Body of pancreas (tissue), 4 donors: Measurements from ENCODE around the gene DNAJC4. TPM values are rescaled to one million over a fixed set of nuclear protein-coding genes. Genes with fewer than 3 reads are reported as not detected.
A peak's percentile ranks its signal among the peaks of the same experiment; 100 is the strongest.

Experiments used
- ATAC-seq: fragments of 150-250 bp; one replicate; pipeline ENCODE4 v1.9.1; 2016
- DNase-seq, 4 donors: peaks; one replicate each; pipeline ENCODE4 v3.0.0-alpha.2; 2019
- H3K27ac ChIP-seq, 4 donors: fragments of 200-600 bp; sonication (generic); 1 replicate in 3 of 4; 2 replicates in 1 of 4; pipeline versions ENCODE4 v1.5.1 to v1.6.1; 2016 to 2019; ENCODE audit warnings: mild to moderate bottlenecking in 1 of 4, mixed read lengths in 1 of 4, moderate library complexity in 1 of 4
- H3K27me3 ChIP-seq, 2 donors: fragments of 200-600 bp; sonication (generic); one replicate each; pipeline ENCODE4 v1.6.0; 2016; ENCODE audit warnings: mild to moderate bottlenecking in 1 of 2
- H3K36me3 ChIP-seq, 2 donors: fragments of 200-600 bp; sonication (generic); replicated peaks in 1 of 2; 2 replicates each; pipeline ENCODE4 v1.5.1; 2016; ENCODE audit warnings: low read depth in 2 of 2; ENCODE audit not compliant: insufficient read depth in 1 of 2
- H3K4me1 ChIP-seq: fragments of 200-600 bp; sonication (generic); one replicate; pipeline ENCODE4 v1.6.0; 2016
- H3K4me3 ChIP-seq, 2 donors: fragments of 200-600 bp; sonication (generic); 1 replicate in 1 of 2; 2 replicates in 1 of 2; pipeline ENCODE4 v1.5.1; 2016 to 2019
- H3K9me3 ChIP-seq, 3 donors: fragments of 200-600 bp; sonication (generic); 1 replicate in 2 of 3; 2 replicates in 1 of 3; pipeline ENCODE4 v1.5.1; 2016
- CTCF ChIP-seq, 7 experiments: fragments of 450-650 bp in 4 of 7; fragments of 200-600 bp in 3 of 7; sonication (generic) in 3 of 7; IDR thresholded peaks; one replicate each; pipeline ENCODE4 v1.5.1; 2016 to 2019; ENCODE audit warnings: antibody characterized with exemption in 7 of 7
- POLR2A ChIP-seq, 3 donors: fragments of 450-650 bp; IDR thresholded peaks; one replicate each; pipeline ENCODE4 v1.6.1; 2016; ENCODE audit warnings: antibody characterized with exemption in 3 of 3, mild to moderate bottlenecking in 2 of 3
- WGBS, 2 donors: methylation state at CpG; one replicate each; pipeline ENCODE4 v1.1.5; 2017; 5-methylcytosine and 5-hydroxymethylcytosine counted together
- intact Hi-C: fragments of 100-400 bp; cut with DNase I; formaldehyde crosslinking; loops from one replicate; pipeline ENCODE4 v1.15.1; 2023
- total RNA-seq, 2 donors: library from RNA; depleted of rRNA; stranded (reverse); fragments of >200 nt; gene quantifications; one replicate each; pipeline ENCODE4 v1.1.0, GENCODE V29; 2016

Gene DNAJC4
- total RNA-seq, 2 donors from 2014 or later: 23.6 to 56.7 TPM

GRCh38 chr11:64231546-64231945 is 1.2 kb downstream of the DNAJC4 start:
- Histone ChIP-seq H3K4me3 (no peak overlapping the region), H3K27me3 (no peaks in the 10 kb centered on the region), H3K9me3 (no peaks in the 10 kb centered on the region), H3K36me3 (no peaks in the 10 kb centered on the region), H3K4me1 (peaks cover 81% of the 10 kb centered on the region), H3K27ac (peak overlapping the region in 2 of 4 donors; percentile 93 to 97)
- intact Hi-C loops: no loop called here
- no peak for TF ChIP-seq CTCF (IDR thresholded peaks at IDR 0.05)
- TF ChIP-seq POLR2A (IDR thresholded peaks at IDR 0.05): no peak
- no peak for ATAC-seq
- DNase-seq: no peak
- 70 to 96% methylated on average over 5 to 7 of the region's 7 CpGs for WGBS, 2 donors

DNA sequence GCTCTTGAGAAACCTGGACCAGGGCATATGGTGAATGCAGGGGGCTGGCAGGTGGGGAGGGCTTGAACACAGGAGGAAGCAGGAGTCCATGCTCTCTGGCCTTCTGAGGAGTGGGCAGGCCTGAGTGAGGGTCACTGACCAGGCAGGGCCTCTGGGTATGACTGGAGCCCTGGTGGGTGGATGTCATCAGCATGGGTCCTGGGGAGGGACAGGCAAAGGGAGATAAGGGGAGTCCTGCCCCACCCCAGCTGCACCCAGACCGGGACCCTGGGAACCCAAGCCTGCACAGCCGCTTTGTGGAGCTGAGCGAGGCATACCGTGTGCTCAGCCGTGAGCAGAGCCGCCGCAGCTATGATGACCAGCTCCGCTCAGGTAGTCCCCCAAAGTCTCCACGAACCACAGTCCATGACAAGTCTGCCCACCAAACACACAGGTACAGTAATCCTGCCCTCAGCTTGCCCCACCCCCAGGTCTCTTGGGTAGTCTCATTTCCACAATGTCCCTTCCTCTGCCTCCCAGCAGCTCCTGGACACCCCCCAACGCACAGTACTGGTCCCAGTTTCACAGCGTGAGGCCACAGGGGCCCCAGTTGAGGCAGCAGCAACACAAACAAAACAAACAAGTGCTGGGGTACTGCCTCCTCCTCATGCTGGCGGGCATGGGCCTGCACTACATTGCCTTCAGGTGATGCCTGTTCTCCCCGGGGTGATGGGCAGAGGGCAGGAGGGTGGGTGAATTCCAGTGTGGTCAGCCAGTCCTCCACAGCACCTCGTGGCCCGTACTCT is 2.0 kb downstream of the DNAJC4 start:
- no peak for TF ChIP-seq CTCF (IDR thresholded peaks at IDR 0.05)
- no peaks in the 10 kb centered on the region for H3K27me3 ChIP-seq
- H3K4me1 ChIP-seq: peaks cover 76% of the 10 kb centered on the region
- ATAC-seq: no peak
- DNase-seq: no peak
- no peak overlapping the region for H3K4me3 ChIP-seq
- intact Hi-C loops: no loop called here
- WGBS, 2 donors: 80 to 82% methylated on average over 4 to 8 of the region's 15 CpGs
- no peaks in the 10 kb centered on the region for H3K36me3 ChIP-seq
- no peaks in the 10 kb centered on the region for H3K9me3 ChIP-seq
- H3K27ac ChIP-seq: peak overlapping the region in 1 of 4 donors; percentile 93

- peaks cover 76% of the 10 kb centered on the region for H3K4me1 ChIP-seq
- 87 to 88% methylated on average over 8 of the region's 8 CpGs for WGBS, 2 donors
- DNase-seq (no peak), ATAC-seq (no peak)
- no peak overlapping the region for H3K27ac ChIP-seq
- H3K36me3 ChIP-seq: no peaks in the 10 kb centered on the region
- no peak for TF ChIP-seq CTCF (IDR thresholded peaks at IDR 0.05)
- no peak for TF ChIP-seq POLR2A (IDR thresholded peaks at IDR 0.05)
- H3K4me3 ChIP-seq: no peak overlapping the region
- no peaks in the 10 kb centered on the region for H3K27me3 ChIP-seq
- intact Hi-C loops: no loop called here
- no peaks in the 10 kb centered on the region for H3K9me3 ChIP-seq
Observed at GRCh38 chr11:64232967-64233315, 2.6 kb downstream of the DNAJC4 start.

DNA sequence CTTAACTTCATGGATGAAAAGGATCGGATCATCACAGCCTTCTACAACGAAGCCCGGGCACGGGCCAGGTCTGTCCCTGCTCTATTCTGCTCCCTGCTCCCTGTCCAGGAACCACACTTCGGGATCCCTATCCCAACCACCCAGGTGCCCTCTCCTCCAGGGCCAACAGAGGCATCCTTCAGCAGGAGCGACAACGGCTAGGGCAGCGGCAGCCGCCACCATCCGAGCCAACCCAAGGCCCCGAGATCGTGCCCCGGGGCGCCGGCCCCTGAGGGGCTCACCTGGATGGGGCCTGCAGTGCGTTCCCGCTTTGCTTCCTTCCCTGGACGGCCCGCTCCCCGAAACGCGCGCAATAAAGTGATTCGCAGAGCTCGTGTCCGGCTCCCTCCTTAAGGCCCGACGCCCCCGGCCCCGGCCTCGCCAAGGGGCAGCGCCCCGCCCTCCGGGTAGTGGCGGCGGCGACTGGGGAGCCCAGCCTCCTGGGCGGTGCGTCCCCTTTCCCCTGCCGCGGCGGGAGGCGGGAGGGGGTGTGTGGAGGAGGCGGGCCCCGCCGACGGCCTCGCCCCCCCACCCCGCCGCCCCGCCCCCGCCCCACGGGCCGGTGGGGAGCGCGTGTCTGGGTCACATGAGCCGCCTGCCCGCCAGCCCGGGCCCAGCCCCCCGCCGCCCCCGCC is 3.7 kb downstream of the DNAJC4 start, which contains the start of gene VEGFB:
VEGFB (plus strand) TSS at position 672 of the 674 bp plus-strand sequence. CDS start 250 bp downstream, outside the sequence.
- DNase-seq: peak; percentile 72 to 81 (median 76)
- Histone ChIP-seq H3K27me3 (no peaks in the 10 kb centered on the region), H3K4me1 (peaks cover 76% of the 10 kb centered on the region), H3K4me3 (peak within 1 kb of the TSS; percentile 49 to 57), H3K9me3 (no peaks in the 10 kb centered on the region), H3K36me3 (no peaks in the 10 kb centered on the region), H3K27ac (peak within 1 kb of the TSS; percentile 81 to 92 (median 86))
- intact Hi-C loops: no loop called here
- ATAC-seq: peak; percentile 47
- 2 to 3% methylated on average over 22 to 46 of the region's 62 CpGs for WGBS, 2 donors
- TF ChIP-seq POLR2A (IDR thresholded peaks at IDR 0.05) (peak in 2 of 3 donors; percentile 45 to 50), CTCF (IDR thresholded peaks at IDR 0.05) (no peak)
